Kidney capillary endothelial cell (primary cell): ENCODE measurements around the gene SLC22A14.
"Not testable (repeated sequence)": the region's sequence is repeated elsewhere in the genome, so short reads cannot be mapped to it uniquely, and the experiment has no call there.

ENCODE experiments used
- DNase-seq: peaks from one replicate; pipeline ENCODE4 v3.0.0-alpha.2; 2018; ENCODE audit warnings: low spot score

Gene SLC22A14

GRCh38 chr3:38314112-38314763, 32.1 kb downstream of the SLC22A14 start:
- no peak for DNase-seq

GRCh38 chr3:38314764-38315487, 32.8 kb downstream of the SLC22A14 start:
- no peak for DNase-seq

DNA sequence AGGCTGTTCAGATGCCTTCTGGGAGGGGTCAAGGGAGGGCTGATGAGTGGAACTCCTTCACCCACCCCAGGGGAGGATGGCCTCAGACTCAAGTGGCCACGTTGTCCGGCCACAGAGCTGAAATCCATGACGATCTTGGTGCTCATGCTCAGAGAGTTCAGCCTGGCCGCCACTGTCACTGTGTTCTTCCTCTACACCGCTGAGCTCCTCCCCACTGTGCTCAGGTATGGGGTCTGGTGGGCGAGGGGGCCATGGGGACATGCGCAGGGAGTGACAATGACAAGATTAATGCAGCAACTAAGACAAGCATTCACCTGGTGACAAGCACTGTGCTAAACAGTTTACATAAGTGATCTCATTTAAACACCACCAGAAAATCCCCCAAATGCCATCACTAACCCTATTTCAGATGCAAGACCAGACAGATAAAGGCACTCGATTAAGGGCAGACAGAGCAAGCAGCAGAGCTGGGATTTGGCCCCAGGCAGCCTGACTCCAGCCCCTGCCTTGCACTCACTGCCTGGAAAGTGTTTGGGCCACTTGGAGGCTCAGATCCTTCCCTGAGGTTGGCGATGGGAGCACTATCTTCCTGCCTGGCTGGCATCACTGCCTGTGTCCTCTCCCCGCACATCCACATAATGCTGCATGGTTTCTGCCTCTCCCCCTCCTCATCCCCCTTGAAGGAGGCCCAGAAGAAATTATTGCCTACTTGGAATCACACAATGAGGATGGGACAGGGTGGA, 33.6 kb downstream of the SLC22A14 start:
- no peak for DNase-seq

DNA sequence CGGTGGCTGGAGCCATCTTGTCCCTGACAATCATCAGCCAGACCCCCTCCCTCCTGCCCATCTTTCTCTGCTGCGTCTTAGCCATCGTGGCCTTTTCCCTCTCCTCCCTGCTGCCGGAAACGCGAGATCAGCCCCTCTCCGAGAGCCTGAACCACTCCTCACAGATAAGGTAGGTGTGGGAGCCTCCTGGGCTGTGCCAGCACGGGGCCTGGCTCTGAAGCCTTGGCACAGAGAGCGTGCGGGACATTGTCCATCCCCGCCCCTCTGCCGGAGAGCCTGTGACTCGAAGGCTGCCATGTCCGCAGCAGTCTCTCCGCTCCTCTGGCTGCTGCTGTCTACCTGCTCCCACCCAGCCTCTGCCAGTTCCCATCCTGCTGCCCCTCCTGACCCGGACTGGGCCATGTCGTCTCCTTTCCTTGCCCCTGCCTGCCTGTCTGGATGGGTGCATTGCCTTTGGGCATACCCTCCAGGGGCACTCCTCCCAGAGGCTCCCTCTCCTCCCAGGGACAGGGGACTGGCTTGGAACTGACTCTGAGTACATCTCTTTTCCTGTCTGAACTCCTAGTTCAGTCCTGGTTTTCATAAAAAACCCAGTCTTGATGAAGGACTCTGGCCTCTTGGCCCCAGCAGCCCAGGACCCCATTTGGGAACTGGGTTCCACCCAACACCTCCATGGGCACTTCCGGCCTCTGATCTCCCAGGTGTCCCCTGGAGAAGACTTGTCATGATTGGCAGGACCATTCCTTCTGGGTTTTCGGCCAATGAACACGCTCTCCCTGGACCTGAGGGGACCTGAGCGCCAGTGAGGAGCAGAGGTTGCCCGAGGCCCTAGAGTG, 34.5 kb downstream of the SLC22A14 start:
- DNase-seq: no peak

- DNase-seq: no peak
Observed at GRCh38 chr3:38317192-38317759, 35.2 kb downstream of the SLC22A14 start.

- no peak for DNase-seq
Observed at GRCh38 chr3:38318766-38319671, 36.9 kb downstream of the SLC22A14 start.

- not testable (repeated sequence) for DNase-seq
Observed at GRCh38 chr3:38320638-38321037, 38.5 kb downstream of the SLC22A14 start.

- DNase-seq: no peak
Observed at GRCh38 chr3:38323060-38323459, 41.0 kb downstream of the SLC22A14 start.

DNA sequence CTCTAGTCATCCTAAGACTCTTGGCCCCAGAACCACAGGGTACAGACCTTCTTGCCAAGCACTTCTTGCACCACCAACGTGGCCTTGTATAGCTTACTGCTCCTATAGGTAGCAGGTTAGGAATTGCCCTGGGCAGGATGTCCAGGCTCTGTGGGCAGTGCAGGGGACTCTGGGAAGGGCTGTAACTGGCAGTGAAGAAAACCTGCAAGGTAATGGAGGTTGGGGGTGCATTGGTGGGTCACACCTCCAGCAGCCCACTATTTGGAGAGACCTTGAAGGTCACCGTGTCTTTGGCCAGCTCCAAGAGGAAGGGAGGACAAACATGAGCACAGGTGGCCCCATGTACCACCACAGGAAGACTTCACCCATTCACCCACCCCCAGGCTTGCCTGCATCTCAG, 43.2 kb downstream of the SLC22A14 start:
- DNase-seq: no peak

- peak; percentile 48 for DNase-seq
Observed at GRCh38 chr3:38327335-38328009, 45.4 kb downstream of the SLC22A14 start.

- no peak for DNase-seq
Observed at GRCh38 chr3:38331257-38332022, 49.3 kb downstream of the SLC22A14 start.

DNA sequence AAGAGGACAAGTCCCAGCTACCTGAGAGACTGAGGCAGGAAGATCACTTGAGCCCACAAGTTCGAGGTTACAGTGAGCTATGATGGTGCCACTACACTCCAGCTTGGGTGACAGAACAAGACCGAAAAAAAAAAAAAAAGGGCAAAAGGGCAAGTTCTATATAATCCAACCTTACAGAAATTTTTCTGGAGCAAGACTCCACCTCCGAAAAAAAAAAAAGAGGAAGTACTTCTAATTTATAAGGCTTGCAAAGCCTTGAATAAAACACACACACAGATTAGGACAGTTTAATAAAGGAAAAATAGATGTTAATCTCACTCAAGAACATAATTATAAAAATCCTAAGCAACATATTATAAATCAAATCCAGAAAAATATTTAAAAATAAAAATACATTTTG, 50.1 kb downstream of the SLC22A14 start:
- no peak for DNase-seq

DNA sequence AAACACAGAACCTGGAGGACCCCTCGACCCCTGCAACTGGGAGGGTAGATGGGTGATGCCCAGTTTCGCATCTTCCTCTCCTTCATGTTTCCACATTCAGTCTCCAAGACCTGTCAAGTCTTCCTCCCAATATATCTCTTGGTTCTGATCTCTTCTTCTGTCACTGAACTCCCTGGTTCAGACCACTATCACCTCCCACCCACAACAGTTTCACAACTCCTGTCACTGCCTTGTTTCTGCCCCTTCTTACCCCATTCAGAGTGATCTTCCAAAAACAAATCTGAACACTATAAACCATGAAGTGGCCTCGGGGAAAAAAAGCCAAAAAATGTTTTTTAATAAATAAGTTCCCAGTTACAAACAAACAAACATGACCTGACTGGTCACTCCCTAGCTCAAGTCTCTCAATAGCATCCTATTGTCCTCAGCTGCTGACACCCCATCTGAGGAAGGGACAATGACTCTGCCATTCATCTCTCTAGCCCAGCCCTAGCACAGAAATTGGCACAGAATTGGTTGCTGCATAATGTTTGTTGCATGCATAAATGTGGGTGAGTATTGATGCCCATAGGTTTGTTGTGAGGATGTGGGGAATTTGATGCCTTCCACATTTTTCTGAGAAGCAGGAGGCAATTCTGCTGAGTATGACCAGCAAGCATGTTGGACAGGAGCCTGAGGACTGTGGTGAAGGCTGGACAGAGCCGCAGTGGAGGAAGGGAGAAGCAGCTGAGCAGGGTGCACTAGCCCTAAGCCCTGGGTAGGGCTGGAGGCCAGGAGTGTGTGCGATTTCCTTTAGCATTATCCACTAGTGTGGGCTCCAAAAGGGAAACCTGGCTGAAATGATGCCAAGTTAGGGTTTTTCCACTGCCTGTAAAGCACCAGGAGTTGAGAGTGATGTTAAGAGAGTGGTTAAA, 52.3 kb downstream of the SLC22A14 start:
- no peak for DNase-seq

DNA sequence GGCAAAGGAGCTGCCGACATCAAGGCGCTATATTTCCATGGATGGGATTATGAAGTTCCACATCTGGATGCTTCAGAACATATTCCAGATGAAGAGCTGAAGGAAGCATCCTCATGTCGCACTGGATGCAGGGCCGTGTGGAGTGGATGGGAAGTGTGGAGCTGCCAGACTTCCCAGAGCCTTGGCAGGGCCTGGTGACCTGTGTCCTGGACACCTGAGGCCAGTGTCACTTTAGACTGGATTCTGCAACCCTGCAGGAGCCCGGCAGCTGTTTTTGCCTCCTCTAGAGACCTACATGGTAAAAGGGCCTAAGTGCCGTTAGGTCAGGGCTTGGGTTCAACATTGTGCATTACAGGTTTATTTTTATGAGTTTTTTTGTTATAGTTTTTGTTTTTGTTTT, 53.2 kb downstream of the SLC22A14 start:
- DNase-seq: no peak

DNA sequence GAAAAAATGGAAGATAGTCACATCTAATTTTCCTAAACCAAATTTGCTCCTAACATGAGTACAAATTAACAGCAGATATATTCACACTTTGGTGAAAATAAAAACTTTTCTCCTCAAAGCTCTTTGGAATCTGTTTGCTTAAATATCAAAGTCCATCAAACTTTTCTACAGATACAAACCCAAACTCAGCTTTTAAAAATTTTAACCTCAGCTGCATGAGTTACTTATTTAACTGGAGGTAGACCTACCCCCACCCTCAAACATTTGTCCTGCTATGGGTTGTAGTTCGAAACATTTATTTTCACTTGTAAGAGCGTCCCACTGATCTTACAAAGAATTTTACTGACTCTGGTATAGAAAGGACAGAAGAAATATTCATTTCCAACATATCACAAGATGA, 55.6 kb downstream of the SLC22A14 start:
- DNase-seq: no peak

GRCh38 chr3:38343797-38344594, 61.9 kb downstream of the SLC22A14 start:
- DNase-seq: no peak

- no peak for DNase-seq
Observed at GRCh38 chr3:38345879-38346586, 63.9 kb downstream of the SLC22A14 start.
